Measurements from ENCODE around the gene C5orf34. TPM values are rescaled to one million over a fixed set of nuclear protein-coding genes. Genes with fewer than 3 reads are reported as not detected.
"Not testable (repeated sequence)": the region's sequence is repeated elsewhere in the genome, so short reads cannot be mapped to it uniquely, and the experiment has no call there.

Gene C5orf34
- total and polyA plus RNA-seq, 3 donors from 2014 or later, result 5.5 to 8.9 (median 8.5) TPM

DNA sequence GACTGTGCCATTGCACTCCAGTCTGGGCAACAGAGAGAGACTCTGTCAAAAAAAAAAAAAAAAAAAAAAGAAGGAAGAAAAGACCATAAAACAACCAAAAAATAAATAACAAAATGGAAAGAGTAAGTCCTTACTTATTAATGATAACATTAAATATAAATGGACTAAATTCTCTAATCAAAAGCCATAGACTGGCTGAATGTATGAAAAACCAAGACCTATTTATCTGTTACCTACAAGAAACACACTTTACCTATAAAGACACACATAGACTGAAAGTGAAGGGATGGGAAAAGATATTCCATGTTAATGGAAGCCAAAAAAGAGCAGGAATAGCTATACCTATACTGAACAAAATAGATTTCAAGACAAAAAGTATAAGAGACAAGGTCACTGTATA lies 47.8 kb downstream of the C5orf34 start:
- H3K36me3 ChIP-seq (ENCODE audit: low read depth, missing control alignments), result no peaks in the 10 kb centered on the region
- H3K27ac ChIP-seq, result no peak overlapping the region
- intact Hi-C loops (cut with DNase I; ENCODE audit: low total_unique reads), result no loop called here
- H3K4me1 ChIP-seq, result no peaks in the 10 kb centered on the region
- no peaks in the 10 kb centered on the region for H3K27me3 ChIP-seq
- DNase-seq, result no peak
- H3K9me3 ChIP-seq, result no peaks in the 10 kb centered on the region
- TF ChIP-seq, protein P1, sequence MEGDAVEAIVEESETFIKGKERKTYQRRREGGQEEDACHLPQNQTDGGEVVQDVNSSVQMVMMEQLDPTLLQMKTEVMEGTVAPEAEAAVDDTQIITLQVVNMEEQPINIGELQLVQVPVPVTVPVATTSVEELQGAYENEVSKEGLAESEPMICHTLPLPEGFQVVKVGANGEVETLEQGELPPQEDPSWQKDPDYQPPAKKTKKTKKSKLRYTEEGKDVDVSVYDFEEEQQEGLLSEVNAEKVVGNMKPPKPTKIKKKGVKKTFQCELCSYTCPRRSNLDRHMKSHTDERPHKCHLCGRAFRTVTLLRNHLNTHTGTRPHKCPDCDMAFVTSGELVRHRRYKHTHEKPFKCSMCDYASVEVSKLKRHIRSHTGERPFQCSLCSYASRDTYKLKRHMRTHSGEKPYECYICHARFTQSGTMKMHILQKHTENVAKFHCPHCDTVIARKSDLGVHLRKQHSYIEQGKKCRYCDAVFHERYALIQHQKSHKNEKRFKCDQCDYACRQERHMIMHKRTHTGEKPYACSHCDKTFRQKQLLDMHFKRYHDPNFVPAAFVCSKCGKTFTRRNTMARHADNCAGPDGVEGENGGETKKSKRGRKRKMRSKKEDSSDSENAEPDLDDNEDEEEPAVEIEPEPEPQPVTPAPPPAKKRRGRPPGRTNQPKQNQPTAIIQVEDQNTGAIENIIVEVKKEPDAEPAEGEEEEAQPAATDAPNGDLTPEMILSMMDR (IDR thresholded peaks at IDR 0.05), result no peak
- TF ChIP-seq POLR2A (IDR thresholded peaks at IDR 0.05), result no peak
- H3K4me3 ChIP-seq, result no peak overlapping the region

DNA sequence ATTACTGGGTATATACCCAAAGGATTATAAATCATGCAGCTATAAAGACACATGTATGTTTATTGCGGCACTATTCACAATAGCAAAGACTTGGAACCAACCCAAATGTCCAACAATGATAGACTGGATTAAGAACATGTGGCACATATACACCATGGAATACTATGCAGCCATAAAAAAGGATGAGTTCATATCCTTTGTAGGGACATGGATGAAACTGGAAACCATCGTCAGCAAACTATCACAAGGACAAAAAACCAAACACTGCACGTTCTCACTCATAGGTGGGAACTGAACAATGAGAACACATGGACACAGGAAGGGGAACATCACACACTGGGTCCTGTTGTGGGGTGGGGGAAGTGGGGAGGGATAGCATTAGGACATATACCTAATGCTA lies 49.5 kb downstream of the C5orf34 start:
- H3K36me3 ChIP-seq (ENCODE audit: low read depth, missing control alignments); intact Hi-C loops (cut with DNase I; ENCODE audit: low total_unique reads); H3K27me3 ChIP-seq; H3K27ac ChIP-seq; H3K4me3 ChIP-seq; H3K4me1 ChIP-seq; H3K9me3 ChIP-seq; DNase-seq: not testable (repeated sequence)
- WGBS, 2 donors, result 98% methylated on average over 3 of the region's 3 CpGs

DNA sequence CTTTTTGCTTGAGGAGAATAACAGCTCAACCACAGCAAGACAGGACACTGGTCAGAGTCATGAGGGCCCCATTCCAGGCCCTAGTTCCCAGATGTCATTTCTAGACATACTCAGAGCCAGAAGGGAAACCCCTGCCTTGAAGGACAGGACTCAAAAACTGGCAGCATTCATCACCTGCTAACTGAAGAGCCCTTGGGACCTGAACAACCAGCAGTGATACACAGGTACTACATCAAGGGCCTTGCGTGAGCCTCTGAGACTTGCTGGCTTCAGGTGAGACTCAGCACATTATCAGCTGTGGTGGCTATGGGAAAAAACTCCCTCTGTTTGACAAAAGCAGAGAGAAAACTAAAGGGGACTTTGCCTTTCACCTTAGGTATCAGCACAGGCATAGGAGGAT lies 53.9 kb downstream of the C5orf34 start:
- Histone ChIP-seq H3K36me3 (ENCODE audit: low read depth, missing control alignments) (no peaks in the 10 kb centered on the region), H3K4me3 (no peak overlapping the region), H3K4me1 (no peaks in the 10 kb centered on the region), H3K9me3 (no peaks in the 10 kb centered on the region), H3K27ac (no peak overlapping the region), H3K27me3 (no peaks in the 10 kb centered on the region)
- intact Hi-C loops (cut with DNase I; ENCODE audit: low total_unique reads), result no loop called here
- TF ChIP-seq, protein P1 (IDR thresholded peaks at IDR 0.05), result no peak
- TF ChIP-seq POLR2A (IDR thresholded peaks at IDR 0.05), result no peak
- DNase-seq, result no peak
- WGBS, 2 donors, result 100% methylated on average over 1 of the region's 1 CpG

DNA sequence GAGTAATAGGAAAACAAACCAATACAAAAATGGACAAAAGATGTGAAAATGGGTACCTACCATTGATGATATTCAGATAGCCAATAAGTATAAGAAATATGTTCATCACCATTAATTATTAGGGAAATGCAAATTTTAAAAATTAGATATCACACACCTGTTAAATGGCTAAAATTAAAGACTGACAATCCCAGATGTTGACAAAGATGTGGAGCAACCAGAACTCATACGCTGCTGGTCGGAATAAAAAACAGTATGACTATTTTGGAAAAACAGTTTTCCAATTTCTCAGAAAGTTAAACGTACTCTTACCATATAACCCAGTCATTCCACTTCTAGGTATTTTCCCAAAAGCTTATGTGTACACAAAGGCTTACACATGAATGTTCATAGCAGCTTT lies 58.4 kb downstream of the C5orf34 start:
- TF ChIP-seq POLR2A (IDR thresholded peaks at IDR 0.05), result no peak
- TF ChIP-seq, protein P1 (IDR thresholded peaks at IDR 0.05), result no peak
- Histone ChIP-seq H3K36me3 (ENCODE audit: low read depth, missing control alignments) (no peaks in the 10 kb centered on the region), H3K4me3 (no peak overlapping the region), H3K9me3 (no peaks in the 10 kb centered on the region), H3K27me3 (no peaks in the 10 kb centered on the region), H3K27ac (no peak overlapping the region), H3K4me1 (no peaks in the 10 kb centered on the region)
- DNase-seq, result no peak
- intact Hi-C loops (cut with DNase I; ENCODE audit: low total_unique reads), result no loop called here
- 95 to 97% methylated on average over 3 of the region's 3 CpGs for WGBS, 2 donors

DNA sequence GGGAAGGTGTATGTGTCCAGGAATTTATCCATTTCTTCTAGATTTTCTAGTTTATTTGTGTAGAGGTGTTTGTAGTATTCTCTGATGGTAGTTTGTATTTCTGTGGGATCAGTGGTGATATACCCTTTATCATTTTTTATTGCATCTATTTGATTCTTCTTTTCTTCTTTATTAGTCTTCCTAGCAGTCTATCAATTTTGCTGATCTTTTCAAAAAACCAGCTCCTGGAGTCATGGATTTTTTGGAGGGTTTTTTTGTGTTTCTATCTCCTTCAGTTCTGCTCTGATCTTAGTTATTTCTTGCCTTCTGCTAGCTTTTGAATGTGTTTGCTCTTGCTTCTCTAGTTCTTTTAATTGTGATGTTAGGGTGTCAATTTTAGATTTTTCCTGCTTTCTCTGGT lies 73.4 kb downstream of the C5orf34 start:
- H3K4me3 ChIP-seq; DNase-seq; H3K27ac ChIP-seq; H3K36me3 ChIP-seq (ENCODE audit: low read depth, missing control alignments); H3K9me3 ChIP-seq; intact Hi-C loops (cut with DNase I; ENCODE audit: low total_unique reads); H3K27me3 ChIP-seq; H3K4me1 ChIP-seq: not testable (repeated sequence)

DNA sequence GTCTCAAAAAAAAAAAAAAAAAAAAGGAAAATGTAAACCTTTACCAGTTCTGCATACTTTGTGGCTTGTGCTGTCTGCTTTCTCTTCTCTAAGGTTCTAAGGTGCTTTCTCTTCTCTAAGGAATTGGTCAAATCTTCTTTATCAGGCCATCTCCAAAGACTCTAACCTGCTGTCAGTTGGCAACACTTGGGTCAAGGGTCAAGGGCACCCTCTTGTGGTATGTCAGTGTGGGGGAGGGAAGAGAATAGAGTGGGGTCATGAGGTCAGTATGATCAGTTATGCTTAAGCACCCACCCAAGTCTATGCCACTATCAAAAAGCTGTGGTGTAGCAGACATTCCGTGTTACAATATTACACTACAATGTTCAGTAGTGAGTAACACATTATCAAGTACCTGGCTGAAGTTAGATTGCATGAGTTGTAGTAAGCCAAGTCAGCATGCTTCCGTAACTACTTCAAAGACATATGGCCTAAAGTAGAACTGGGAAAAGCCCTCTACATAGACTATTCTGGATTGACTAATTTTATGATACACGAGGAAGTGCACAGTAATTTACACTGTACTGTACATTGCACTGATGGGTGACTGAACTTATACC lies 77.8 kb downstream of the C5orf34 start:
- H3K27me3 ChIP-seq, result no peaks in the 10 kb centered on the region
- no peaks in the 10 kb centered on the region for H3K36me3 ChIP-seq (ENCODE audit: low read depth, missing control alignments)
- H3K4me3 ChIP-seq, result no peak overlapping the region
- H3K9me3 ChIP-seq, result no peaks in the 10 kb centered on the region
- DNase-seq, result no peak
- no peak for TF ChIP-seq POLR2A (IDR thresholded peaks at IDR 0.05)
- TF ChIP-seq, protein P1 (IDR thresholded peaks at IDR 0.05), result no peak
- no peak overlapping the region for H3K27ac ChIP-seq
- 93 to 98% methylated on average over 3 of the region's 3 CpGs for WGBS, 2 donors
- no peaks in the 10 kb centered on the region for H3K4me1 ChIP-seq
- intact Hi-C loops (cut with DNase I; ENCODE audit: low total_unique reads), result no loop called here
